GM03348 (cell line): ENCODE data around the gene CAMSAP3.
"Not testable (repeated sequence)": the region's sequence is repeated elsewhere in the genome, so short reads cannot be mapped to it uniquely, and the experiment has no call there.

Experiments
- DNase-seq: peaks from one replicate; pipeline ENCODE4 v3.0.0; 2012; ENCODE audit warnings: low spot score

Gene CAMSAP3

DNA sequence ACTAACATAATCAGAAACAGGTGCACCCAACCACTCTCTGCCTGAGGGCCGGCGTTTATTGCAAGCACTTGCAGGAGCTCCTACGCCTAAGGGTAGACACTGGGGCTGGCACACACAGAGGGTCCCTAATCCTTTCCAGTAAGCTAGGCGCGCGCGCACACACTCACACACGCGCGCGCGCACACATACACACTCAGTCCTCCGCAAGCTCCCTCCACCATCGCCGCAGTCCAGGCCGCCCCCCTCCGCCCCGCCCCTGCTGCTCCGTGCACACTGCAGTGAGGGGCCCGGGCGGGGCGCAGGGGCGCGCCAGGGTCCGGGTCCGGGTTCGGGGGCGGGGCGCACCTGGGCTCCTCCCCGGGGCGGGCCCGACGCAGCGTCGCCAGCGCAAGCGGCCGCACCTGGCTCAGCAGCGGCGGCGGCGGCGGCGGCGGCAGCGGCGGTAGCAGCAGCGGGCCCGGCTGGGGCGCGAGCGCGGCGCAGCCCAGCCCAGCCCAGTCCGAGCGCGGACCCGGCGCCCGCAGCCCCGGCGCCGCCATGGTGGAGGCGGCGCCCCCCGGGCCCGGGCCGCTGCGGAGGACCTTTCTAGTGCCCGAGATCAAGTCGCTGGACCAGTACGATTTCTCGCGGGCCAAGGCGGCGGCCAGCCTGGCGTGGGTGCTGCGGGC lies at the start of gene CAMSAP3:
Gene CAMSAP3 (plus strand): TSS at position 398 of the 668 bp plus-strand sequence. CDS start 140 bp downstream, at position 538.
- peak; percentile 26 for DNase-seq

GRCh38 chr19:7545904-7546303 lies 49.8 kb upstream of the CAMSAP3 start:
- DNase-seq: no peak

GRCh38 chr19:7547159-7547558 lies 48.5 kb upstream of the CAMSAP3 start:
- no peak for DNase-seq

DNA sequence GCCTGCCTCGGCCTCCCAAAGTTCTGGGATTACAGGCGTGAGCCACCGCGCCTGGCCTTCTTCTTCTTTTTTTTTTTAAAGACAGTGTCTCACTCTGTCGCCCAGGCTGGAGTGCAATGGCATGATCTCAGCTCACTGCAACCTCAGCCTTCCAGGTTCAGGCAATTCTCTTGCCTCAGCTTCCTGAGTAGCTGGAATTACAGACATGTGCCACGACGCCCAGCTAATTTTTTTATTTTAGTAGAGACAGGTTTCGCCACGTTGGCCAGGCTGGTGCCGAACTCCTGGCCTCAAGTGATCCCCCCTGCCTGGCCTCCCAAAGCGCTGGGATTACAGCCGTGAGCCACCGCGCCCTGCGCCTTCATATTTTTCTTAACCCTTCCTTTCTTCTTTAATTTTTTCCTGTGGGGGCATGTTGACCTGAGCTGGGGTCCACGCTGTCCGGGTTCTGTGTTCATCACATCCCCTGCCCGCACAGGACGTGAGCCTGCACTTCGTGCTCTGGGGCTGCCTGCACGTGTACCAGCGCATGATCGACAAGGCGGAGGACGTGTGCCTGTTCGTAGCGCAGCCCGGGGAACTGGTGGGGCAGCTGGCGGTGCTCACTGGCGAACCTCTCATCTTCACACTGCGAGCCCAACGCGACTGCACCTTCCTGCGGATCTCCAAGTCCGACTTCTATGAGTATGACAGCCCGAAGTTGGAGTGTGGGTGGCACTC lies 46.1 kb upstream of the CAMSAP3 start:
- no peak for DNase-seq

GRCh38 chr19:7550169-7550770 lies 45.4 kb upstream of the CAMSAP3 start:
- DNase-seq: no peak

- peak; percentile 72 for DNase-seq
These were observed 44.5 kb upstream of the CAMSAP3 start for GRCh38 chr19:7550987-7551761.

- DNase-seq: no peak
These were observed 42.9 kb upstream of the CAMSAP3 start for GRCh38 chr19:7552781-7553180.

GRCh38 chr19:7554565-7554964 lies 41.1 kb upstream of the CAMSAP3 start:
- DNase-seq: peak; percentile 4

GRCh38 chr19:7554990-7555864 lies 40.4 kb upstream of the CAMSAP3 start:
- DNase-seq: peak; percentile 65

- no peak for DNase-seq
These were observed 38.9 kb upstream of the CAMSAP3 start for GRCh38 chr19:7556696-7557315.

DNA sequence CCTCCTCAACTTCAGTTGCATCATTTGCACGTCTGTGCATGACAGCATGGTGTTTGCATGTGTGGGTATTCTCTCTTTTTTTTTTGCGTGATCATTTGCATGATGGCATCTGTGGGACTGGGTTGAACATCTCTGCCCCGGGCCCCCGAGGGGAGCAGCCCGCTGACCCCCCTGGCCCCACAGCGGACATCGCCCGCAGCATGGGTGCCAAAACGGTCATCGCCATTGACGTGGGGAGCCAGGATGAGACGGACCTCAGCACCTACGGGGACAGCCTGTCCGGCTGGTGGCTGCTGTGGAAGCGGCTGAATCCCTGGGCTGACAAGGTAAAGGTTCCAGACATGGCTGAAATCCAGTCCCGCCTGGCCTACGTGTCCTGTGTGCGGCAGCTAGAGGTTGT lies 37.0 kb upstream of the CAMSAP3 start:
- no peak for DNase-seq

DNA sequence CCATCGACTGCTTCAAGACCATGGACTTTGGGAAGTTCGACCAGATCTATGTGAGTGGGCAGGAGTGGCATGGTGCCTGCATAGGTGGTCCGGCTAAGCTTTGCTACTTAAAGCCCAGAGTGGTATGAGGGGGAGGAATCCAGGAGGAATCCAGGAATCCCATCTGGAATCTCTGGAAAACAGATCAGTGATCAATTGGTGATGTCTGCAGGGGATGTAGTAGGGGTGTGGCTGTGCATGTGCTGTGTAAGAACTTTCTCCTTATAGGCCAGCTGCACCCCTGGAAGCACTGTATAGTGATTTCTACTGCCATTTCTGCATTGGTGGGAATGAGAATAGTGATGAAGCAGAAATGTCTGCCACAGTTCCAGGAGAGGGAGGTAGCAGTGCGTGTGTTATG lies 36.6 kb upstream of the CAMSAP3 start:
- no peak for DNase-seq

- no peak for DNase-seq
These were observed 35.4 kb upstream of the CAMSAP3 start for GRCh38 chr19:7560255-7560654.

DNA sequence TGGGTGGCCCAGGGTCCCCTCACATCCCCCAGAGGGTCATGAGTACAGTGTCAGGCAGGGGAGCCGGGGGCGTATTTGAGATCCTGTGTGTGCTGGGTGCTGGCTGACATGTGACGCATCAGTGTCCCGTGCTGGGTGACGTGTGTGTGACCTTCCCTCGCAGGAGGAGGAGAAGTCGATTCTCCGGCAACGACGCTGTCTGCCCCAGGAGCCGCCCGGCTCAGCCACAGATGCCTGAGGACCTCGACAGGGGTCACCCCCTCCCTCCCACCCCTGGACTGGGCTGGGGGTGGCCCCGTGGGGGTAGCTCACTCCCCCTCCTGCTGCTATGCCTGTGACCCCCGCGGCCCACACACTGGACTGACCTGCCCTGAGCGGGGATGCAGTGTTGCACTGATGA lies 34.3 kb upstream of the CAMSAP3 start:
- no peak for DNase-seq

GRCh38 chr19:7562646-7563393 lies 32.8 kb upstream of the CAMSAP3 start:
- DNase-seq: no peak

- DNase-seq: no peak
These were observed 30.8 kb upstream of the CAMSAP3 start for GRCh38 chr19:7564866-7565265.

- no peak for DNase-seq
These were observed 30.3 kb upstream of the CAMSAP3 start for GRCh38 chr19:7565332-7565731.

- DNase-seq: no peak
These were observed 24.9 kb upstream of the CAMSAP3 start for GRCh38 chr19:7570761-7571160.

GRCh38 chr19:7575434-7576040 lies 20.1 kb upstream of the CAMSAP3 start:
- no peak for DNase-seq

DNA sequence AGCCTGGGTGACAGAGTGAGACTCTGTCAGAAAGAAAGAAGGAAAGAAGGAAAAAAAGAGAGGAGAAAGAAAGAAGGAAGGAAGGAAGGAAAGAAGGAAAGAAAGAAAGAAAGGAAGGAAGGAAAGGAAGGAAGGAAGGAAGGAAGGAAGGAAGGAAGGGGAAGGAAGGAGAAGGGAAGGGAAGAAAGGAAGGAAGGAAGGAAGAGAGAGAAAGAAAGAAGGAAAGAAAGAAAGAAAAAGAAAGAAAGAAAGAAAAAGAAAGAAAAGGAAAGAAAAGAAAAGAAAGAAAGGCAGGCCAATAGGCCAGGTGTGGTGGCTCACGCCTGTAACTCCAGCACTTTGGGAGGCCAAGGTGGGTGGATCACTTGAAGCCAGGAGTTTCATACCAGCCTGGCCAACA lies 18.2 kb upstream of the CAMSAP3 start:
- not testable (repeated sequence) for DNase-seq
